K562 (cell line): Measurements from ENCODE around the gene IQCK. TPM values are rescaled to one million over a fixed set of nuclear protein-coding genes. Genes with fewer than 3 reads are reported as not detected.

Experiments
- CSDE1 ChIP-seq, 2 experiments: fragments of 450-650 bp; IDR thresholded peaks; 2 replicates each; pipeline ENCODE4 v1.6.1; 2016; ENCODE audit warnings: mild to moderate bottlenecking in 1 of 2
- E2F3 ChIP-seq: fragments of 250-450 bp; sonication (Bioruptor Pico); IDR thresholded peaks from 2 replicates; pipeline ENCODE4 v1.4.0; 2020; ENCODE audit warnings: mild to moderate bottlenecking
- FUS ChIP-seq: fragments of 200-400 bp; formaldehyde crosslinking; optimal IDR thresholded peaks from 2 replicates; pipeline ENCODE3; 2017; ENCODE audit warnings: low read depth, low read length
- HMGN3 ChIP-seq: IDR thresholded peaks from 2 replicates; pipeline ENCODE4 v1.6.1; 2011; ENCODE audit warnings: borderline replicate concordance, low read depth, mild to moderate bottlenecking, mixed read lengths, low read length; ENCODE audit not compliant: insufficient read length; ENCODE audit errors: extremely low read depth
- HNRNPK ChIP-seq: fragments of 200-400 bp; formaldehyde crosslinking; IDR thresholded peaks from one replicate; pipeline ENCODE4 v1.6.1; 2018; ENCODE audit warnings: mild to moderate bottlenecking, low read depth, low read length; ENCODE audit not compliant: poor library complexity, severe bottlenecking
- NFIC ChIP-seq: fragments of 450-650 bp; IDR thresholded peaks from 2 replicates; pipeline ENCODE4 v1.6.1; 2017; ENCODE audit warnings: mild to moderate bottlenecking, inconsistent platforms
- NRF1 ChIP-seq, 2 experiments: fragments of 450-650 bp; IDR thresholded peaks in 1 of 2; conservative IDR thresholded peaks in 1 of 2; 2 replicates each; pipeline ENCODE4 v1.6.1; 2014; ENCODE audit warnings: mild to moderate bottlenecking in 2 of 2
- PTTG1 ChIP-seq: fragments of 450-650 bp; IDR thresholded peaks from 2 replicates; pipeline ENCODE4 v1.6.1; 2016; ENCODE audit warnings: low read depth, mild to moderate bottlenecking, missing genetic modification characterization, missing compliant biosample characterization
- RBM34 ChIP-seq: fragments of 200-400 bp; formaldehyde crosslinking; IDR thresholded peaks from 2 replicates; pipeline ENCODE4 v1.6.1; 2018; ENCODE audit warnings: low read length, borderline replicate concordance; ENCODE audit not compliant: insufficient read depth
- polyA plus RNA-seq, 8 experiments: library from polyadenylated mRNA; depleted of rRNA in 4 of 8; stranded (reverse) in 5 of 8; unstranded in 3 of 8; fragments of >200 nt; fragmentation: Nextera tagmentation in 2 of 8; fragmentation: Illumina TruSeq in 1 of 8; extraction: Ambion mirVana in 2 of 8; extraction: Trizol in 1 of 8; gene quantifications; 2 replicates each; pipeline versions ENCODE4 v1.2.1 to v1.2.3, GENCODE V29; 2011 to 2014; ENCODE audit warnings: inconsistent platforms in 1 of 8, missing spikeins in 1 of 8
- total RNA-seq, 7 experiments: library from RNA; depleted of rRNA in 6 of 7; stranded (reverse); fragments of >200 nt in 6 of 7; fragmentation: Illumina TruSeq in 2 of 7; extraction: Trizol in 2 of 7; gene quantifications; 2 replicates each; pipeline versions ENCODE4 v1.2.1 to v1.2.3, GENCODE V29; 2011 to 2021; ENCODE audit warnings: low replicate concordance in 1 of 7
- TF ChIP-seq, protein P1 (sequence below): fragments of 250-450 bp; sonication (Bioruptor Pico); IDR thresholded peaks from 2 replicates; pipeline ENCODE4 v1.5.0; 2022; ENCODE audit warnings: mild to moderate bottlenecking
- TF ChIP-seq, protein P2 (sequence below): fragments of 450-650 bp; IDR thresholded peaks from 2 replicates; pipeline ENCODE4 v1.6.1; 2016
- TF ChIP-seq, protein P3 (sequence below): fragments of 250-450 bp; sonication (Bioruptor Pico); IDR thresholded peaks from 2 replicates; pipeline ENCODE4 v1.8.0; 2021; ENCODE audit warnings: borderline replicate concordance, mild to moderate bottlenecking, moderate library complexity; ENCODE audit not compliant: poor library complexity, severe bottlenecking
- TF ChIP-seq, protein P4 (sequence below): fragments of 450-650 bp; formaldehyde crosslinking; IDR thresholded peaks from 2 replicates; pipeline ENCODE4 v1.4.0; 2020; ENCODE audit warnings: mild to moderate bottlenecking
- TF ChIP-seq, protein P5 (sequence below): fragments of 450-650 bp; formaldehyde crosslinking; IDR thresholded peaks from 2 replicates; pipeline ENCODE4 v1.4.0; 2022; ENCODE audit warnings: mild to moderate bottlenecking, moderate library complexity
- TF ChIP-seq, protein P6 (sequence below): fragments of 450-650 bp; IDR thresholded peaks from 2 replicates; pipeline ENCODE4 v1.6.1; 2014; ENCODE audit warnings: low read depth, mild to moderate bottlenecking, moderate library complexity, borderline replicate concordance
- TF ChIP-seq, protein P7 (sequence below): fragments of 250-450 bp; sonication (Bioruptor Pico); IDR thresholded peaks from 2 replicates; pipeline ENCODE4 v1.4.0; 2020; ENCODE audit warnings: mild to moderate bottlenecking

Gene IQCK
- total and polyA plus RNA-seq, 9 of the 15 experiments (the other 6 are each of a cell fraction or from before 2014, with no cell fraction given): 5.2 to 12.2 (median 7.3) TPM

DNA sequence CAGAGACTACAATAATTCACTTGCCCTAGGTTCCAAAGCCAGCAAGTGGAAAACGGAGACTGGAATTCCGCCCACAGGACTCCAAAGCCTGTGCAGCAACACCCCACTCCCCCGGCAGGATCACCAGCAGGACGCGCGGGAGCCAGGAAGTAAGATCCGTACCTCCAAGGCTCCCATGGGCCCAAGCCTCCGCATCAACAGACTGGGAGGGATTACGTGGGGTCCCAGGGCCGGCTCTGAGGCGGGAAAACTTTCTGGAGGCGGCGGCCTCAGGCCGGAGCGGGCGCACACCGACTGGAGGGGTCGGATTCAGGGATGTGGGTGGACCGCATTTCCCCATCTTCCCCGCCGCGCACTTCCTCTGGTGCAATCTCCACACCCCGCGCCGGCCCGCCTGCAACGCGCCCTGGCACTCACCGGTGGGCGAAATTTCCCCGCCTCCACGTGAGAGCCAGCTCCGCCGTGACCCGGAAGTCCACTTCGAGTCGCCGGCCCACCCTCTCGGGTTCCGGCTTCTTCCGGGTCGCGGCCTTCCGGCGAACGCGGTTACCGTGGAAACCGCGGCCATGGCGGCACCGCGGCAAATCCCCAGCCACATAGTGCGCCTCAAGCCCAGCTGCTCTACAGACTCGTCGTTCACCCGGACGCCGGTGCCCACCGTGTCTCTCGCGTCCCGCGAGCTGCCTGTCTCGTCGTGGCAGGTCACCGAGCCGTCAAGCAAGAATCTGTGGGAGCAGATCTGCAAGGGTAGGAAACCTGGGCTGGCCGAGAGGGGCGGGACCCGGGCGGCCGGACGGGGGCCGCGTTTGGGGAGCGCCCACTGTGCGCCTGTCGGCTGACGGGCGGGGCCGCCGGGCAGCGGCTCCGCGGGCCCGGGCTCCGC lies at the start of gene IQCK, which contains the start of gene KNOP1 (continued):
- peak; percentile 36 to 44; a peak in 1 of 4 replicates for TF ChIP-seq NRF1 (conservative IDR thresholded peaks at IDR 0.05 in 1 of 2, IDR thresholded peaks at IDR 0.05 in 1 of 2)
- TF ChIP-seq, protein P1, sequence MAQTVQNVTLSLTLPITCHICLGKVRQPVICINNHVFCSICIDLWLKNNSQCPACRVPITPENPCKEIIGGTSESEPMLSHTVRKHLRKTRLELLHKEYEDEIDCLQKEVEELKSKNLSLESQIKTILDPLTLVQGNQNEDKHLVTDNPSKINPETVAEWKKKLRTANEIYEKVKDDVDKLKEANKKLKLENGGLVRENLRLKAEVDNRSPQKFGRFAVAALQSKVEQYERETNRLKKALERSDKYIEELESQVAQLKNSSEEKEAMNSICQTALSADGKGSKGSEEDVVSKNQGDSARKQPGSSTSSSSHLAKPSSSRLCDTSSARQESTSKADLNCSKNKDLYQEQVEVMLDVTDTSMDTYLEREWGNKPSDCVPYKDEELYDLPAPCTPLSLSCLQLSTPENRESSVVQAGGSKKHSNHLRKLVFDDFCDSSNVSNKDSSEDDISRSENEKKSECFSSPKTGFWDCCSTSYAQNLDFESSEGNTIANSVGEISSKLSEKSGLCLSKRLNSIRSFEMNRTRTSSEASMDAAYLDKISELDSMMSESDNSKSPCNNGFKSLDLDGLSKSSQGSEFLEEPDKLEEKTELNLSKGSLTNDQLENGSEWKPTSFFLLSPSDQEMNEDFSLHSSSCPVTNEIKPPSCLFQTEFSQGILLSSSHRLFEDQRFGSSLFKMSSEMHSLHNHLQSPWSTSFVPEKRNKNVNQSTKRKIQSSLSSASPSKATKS (CRISPR knock-in tag): no peak
- TF ChIP-seq, protein P2, sequence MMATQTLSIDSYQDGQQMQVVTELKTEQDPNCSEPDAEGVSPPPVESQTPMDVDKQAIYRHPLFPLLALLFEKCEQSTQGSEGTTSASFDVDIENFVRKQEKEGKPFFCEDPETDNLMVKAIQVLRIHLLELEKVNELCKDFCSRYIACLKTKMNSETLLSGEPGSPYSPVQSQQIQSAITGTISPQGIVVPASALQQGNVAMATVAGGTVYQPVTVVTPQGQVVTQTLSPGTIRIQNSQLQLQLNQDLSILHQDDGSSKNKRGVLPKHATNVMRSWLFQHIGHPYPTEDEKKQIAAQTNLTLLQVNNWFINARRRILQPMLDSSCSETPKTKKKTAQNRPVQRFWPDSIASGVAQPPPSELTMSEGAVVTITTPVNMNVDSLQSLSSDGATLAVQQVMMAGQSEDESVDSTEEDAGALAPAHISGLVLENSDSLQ: peak; percentile 59
- TF ChIP-seq HMGN3: peak; percentile 83
- TF ChIP-seq HNRNPK: no peak
- no peak for TF ChIP-seq NFIC
- no peak for TF ChIP-seq FUS
- TF ChIP-seq RBM34: 0 out of 2 replicates have a peak, but pooled peaks have one; percentile 43
- TF ChIP-seq, protein P3, sequence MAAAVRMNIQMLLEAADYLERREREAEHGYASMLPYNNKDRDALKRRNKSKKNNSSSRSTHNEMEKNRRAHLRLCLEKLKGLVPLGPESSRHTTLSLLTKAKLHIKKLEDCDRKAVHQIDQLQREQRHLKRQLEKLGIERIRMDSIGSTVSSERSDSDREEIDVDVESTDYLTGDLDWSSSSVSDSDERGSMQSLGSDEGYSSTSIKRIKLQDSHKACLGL (CRISPR knock-in tag): peak; percentile 93
- TF ChIP-seq, protein P4, sequence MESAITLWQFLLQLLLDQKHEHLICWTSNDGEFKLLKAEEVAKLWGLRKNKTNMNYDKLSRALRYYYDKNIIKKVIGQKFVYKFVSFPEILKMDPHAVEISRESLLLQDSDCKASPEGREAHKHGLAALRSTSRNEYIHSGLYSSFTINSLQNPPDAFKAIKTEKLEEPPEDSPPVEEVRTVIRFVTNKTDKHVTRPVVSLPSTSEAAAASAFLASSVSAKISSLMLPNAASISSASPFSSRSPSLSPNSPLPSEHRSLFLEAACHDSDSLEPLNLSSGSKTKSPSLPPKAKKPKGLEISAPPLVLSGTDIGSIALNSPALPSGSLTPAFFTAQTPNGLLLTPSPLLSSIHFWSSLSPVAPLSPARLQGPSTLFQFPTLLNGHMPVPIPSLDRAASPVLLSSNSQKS: no peak
- TF ChIP-seq CSDE1 (IDR thresholded peaks at IDR 0.05): 0 out of 4 replicates have a peak, but pooled peaks of 1 of the 2 experiments have one; percentile 64
- TF ChIP-seq, protein P5, sequence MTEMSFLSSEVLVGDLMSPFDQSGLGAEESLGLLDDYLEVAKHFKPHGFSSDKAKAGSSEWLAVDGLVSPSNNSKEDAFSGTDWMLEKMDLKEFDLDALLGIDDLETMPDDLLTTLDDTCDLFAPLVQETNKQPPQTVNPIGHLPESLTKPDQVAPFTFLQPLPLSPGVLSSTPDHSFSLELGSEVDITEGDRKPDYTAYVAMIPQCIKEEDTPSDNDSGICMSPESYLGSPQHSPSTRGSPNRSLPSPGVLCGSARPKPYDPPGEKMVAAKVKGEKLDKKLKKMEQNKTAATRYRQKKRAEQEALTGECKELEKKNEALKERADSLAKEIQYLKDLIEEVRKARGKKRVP: no peak
- TF ChIP-seq, protein P6, sequence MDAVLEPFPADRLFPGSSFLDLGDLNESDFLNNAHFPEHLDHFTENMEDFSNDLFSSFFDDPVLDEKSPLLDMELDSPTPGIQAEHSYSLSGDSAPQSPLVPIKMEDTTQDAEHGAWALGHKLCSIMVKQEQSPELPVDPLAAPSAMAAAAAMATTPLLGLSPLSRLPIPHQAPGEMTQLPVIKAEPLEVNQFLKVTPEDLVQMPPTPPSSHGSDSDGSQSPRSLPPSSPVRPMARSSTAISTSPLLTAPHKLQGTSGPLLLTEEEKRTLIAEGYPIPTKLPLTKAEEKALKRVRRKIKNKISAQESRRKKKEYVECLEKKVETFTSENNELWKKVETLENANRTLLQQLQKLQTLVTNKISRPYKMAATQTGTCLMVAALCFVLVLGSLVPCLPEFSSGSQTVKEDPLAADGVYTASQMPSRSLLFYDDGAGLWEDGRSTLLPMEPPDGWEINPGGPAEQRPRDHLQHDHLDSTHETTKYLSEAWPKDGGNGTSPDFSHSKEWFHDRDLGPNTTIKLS: peak; percentile 56; the same call in 1 of the 2 replicates
- 0 out of 2 replicates have a peak, but pooled peaks have one; percentile 67 for TF ChIP-seq E2F3
- no peak for TF ChIP-seq PTTG1
- TF ChIP-seq, protein P7, sequence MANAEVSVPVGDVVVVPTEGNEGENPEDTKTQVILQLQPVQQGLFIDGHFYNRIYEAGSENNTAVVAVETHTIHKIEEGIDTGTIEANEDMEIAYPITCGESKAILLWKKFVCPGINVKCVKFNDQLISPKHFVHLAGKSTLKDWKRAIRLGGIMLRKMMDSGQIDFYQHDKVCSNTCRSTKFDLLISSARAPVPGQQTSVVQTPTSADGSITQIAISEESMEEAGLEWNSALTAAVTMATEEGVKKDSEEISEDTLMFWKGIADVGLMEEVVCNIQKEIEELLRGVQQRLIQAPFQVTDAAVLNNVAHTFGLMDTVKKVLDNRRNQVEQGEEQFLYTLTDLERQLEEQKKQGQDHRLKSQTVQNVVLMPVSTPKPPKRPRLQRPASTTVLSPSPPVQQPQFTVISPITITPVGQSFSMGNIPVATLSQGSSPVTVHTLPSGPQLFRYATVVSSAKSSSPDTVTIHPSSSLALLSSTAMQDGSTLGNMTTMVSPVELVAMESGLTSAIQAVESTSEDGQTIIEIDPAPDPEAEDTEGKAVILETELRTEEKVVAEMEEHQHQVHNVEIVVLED (CRISPR knock-in tag): no peak
